Kidney (tissue), 14 donors: ENCODE measurements around the gene SLC7A1. TPM values are rescaled to one million over a fixed set of nuclear protein-coding genes. Genes with fewer than 3 reads are reported as not detected.

Source experiments
- DNase-seq, 5 donors: peaks; one replicate each; pipeline ENCODE4 v3.0.0-alpha.2; 2013 to 2020
- FAIRE-seq: peaks from 2 replicates; lab custom pipeline; 2012; peaks lifted over from hg19 to GRCh38; lab: Jason Lieb, UNC
- H3K27ac ChIP-seq, 2 donors: one replicate each; pipeline ENCODE4 v1.7.0; 2013; ENCODE audit warnings: low read depth in 2 of 2, low read length in 2 of 2, inconsistent platforms in 1 of 2
- H3K27me3 ChIP-seq: one replicate; pipeline ENCODE4 v1.7.1; 2013; ENCODE audit warnings: low read length, inconsistent platforms; ENCODE audit not compliant: control insufficient read depth, insufficient read depth
- H3K36me3 ChIP-seq, 3 donors: one replicate each; pipeline versions ENCODE4 v1.7.0 to v1.7.1; 2013; ENCODE audit warnings: low read length in 3 of 3, control low read depth in 1 of 3, inconsistent platforms in 1 of 3; ENCODE audit not compliant: insufficient read depth in 3 of 3, control insufficient read depth in 2 of 3
- H3K4me1 ChIP-seq, 3 donors: one replicate each; pipeline versions ENCODE4 v1.7.0 to v1.7.1; 2013; ENCODE audit warnings: low read length in 3 of 3, inconsistent platforms in 1 of 3, low read depth in 1 of 3; ENCODE audit not compliant: control insufficient read depth in 2 of 3, insufficient read depth in 2 of 3
- H3K4me3 ChIP-seq, 3 donors: one replicate each; pipeline versions ENCODE4 v1.7.0 to v1.8.1; 2013; ENCODE audit warnings: low read length in 3 of 3, control low read depth in 1 of 3, inconsistent platforms in 1 of 3
- H3K9ac ChIP-seq, 3 donors: one replicate each; pipeline versions ENCODE4 v1.7.0 to v1.7.1; 2013; ENCODE audit warnings: low read length in 3 of 3, control low read depth in 1 of 3, inconsistent platforms in 1 of 3
- H3K9me3 ChIP-seq, 3 donors: one replicate each; pipeline versions ENCODE4 v1.7.0 to v1.7.1; 2013; ENCODE audit warnings: low read length in 3 of 3, control low read depth in 1 of 3, inconsistent platforms in 1 of 3; ENCODE audit not compliant: control insufficient read depth in 2 of 3, insufficient read depth in 1 of 3
- intact Hi-C: fragments of 100-400 bp; cut with DNase I; formaldehyde crosslinking; loops from one replicate; pipeline ENCODE4 v1.11.1; 2022
- polyA plus RNA-seq: library from polyadenylated mRNA; stranded (reverse); fragments of 350-450 nt; fragmentation: Illumina TruSeq; extraction: RNeasy Lipid Tissue Mini Kit (QIAGEN cat#74804); gene quantifications from one replicate; pipeline ENCODE4 v1.2.3, GENCODE V29; 2014; ENCODE audit warnings: low read depth, low replicate concordance; ENCODE audit not compliant: insufficient read depth
- total RNA-seq: library from RNA; stranded (reverse); fragmentation: NEBNext Ultra II Directional; extraction: Animal tissue kit (Norgen Biotek cat#: 25700); gene quantifications from one replicate; pipeline ENCODE4 v1.2.1, GENCODE V29; 2021
- TF ChIP-seq, protein P1 (sequence below): IDR thresholded peaks from 3 replicates; pipeline ENCODE4 v1.5.1; 2012; ENCODE audit warnings: mild to moderate bottlenecking, moderate library complexity, borderline replicate concordance; ENCODE audit not compliant: insufficient read depth; ENCODE audit errors: extremely low read depth
- donor health status: control.
- donor health status: control.
- donor health status: control.
- donor health status: control.
- donor health status: control.
- donor health status: DM: yes; HTN: yes; CAD: no.
- donor health status: Normal renal cell carcinoma (clear cell type).

SLC7A1 gene
- total and polyA plus RNA-seq, 2 donors from 2014 or later: 2.8 to 64.5 TPM

GRCh38 chr13:29594710-29595379 is 643 bp downstream of the SLC7A1 start:
- FAIRE-seq (no peak), DNase-seq (peak; percentile 43 to 90 (median 61))
- Histone ChIP-seq H3K9ac (peak overlapping the region in 2 of 3 donors; percentile 11 to 68), H3K4me1 (no peaks in the 10 kb centered on the region), H3K27ac (peak overlapping the region; percentile 56 to 61), H3K27me3 (peaks cover 3% of the 10 kb centered on the region), H3K9me3 (no peaks in the 10 kb centered on the region), H3K4me3 (peak overlapping the region; percentile 33 to 68 (median 66)), H3K36me3 (no peaks in the 10 kb centered on the region)
- intact Hi-C loops: no loop called here
- TF ChIP-seq, protein P1, sequence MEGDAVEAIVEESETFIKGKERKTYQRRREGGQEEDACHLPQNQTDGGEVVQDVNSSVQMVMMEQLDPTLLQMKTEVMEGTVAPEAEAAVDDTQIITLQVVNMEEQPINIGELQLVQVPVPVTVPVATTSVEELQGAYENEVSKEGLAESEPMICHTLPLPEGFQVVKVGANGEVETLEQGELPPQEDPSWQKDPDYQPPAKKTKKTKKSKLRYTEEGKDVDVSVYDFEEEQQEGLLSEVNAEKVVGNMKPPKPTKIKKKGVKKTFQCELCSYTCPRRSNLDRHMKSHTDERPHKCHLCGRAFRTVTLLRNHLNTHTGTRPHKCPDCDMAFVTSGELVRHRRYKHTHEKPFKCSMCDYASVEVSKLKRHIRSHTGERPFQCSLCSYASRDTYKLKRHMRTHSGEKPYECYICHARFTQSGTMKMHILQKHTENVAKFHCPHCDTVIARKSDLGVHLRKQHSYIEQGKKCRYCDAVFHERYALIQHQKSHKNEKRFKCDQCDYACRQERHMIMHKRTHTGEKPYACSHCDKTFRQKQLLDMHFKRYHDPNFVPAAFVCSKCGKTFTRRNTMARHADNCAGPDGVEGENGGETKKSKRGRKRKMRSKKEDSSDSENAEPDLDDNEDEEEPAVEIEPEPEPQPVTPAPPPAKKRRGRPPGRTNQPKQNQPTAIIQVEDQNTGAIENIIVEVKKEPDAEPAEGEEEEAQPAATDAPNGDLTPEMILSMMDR: no peak

DNA sequence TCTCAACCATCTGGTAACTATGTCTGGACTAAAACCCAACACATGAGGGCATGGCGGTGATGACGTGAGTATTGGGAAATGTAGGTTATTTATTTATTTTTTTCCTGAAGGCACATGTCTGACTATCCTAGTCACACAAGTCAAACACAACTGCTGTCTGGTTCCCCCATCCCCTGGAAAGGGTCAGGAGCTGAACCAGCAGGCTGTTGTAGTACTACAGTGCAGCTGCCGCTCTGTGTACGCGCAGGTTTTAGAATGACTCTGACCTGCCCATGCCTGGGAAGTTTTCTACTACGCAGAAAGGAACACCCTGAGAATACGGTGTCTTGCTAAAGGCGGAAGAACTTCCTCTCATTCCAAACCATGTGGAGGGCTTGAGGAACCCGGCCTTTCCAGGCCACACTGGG is 1.2 kb downstream of the SLC7A1 start:
- FAIRE-seq: no peak
- Histone ChIP-seq H3K4me3 (peak overlapping the region; percentile 33 to 68 (median 66)), H3K9ac (peak overlapping the region in 2 of 3 donors; percentile 11 to 68), H3K27me3 (peaks cover 3% of the 10 kb centered on the region), H3K4me1 (peaks cover 0 to 4% (median 0%) of the 10 kb centered on the region in 3 donors), H3K36me3 (no peaks in the 10 kb centered on the region), H3K9me3 (no peaks in the 10 kb centered on the region), H3K27ac (peak overlapping the region; percentile 56 to 61)
- intact Hi-C loops: no loop called here
- DNase-seq: peak in 3 of 5 donors; percentile 46 to 71 (median 67)
- TF ChIP-seq, protein P1: no peak

GRCh38 chr13:29593605-29594297 is 1.7 kb downstream of the SLC7A1 start:
- no peaks in the 10 kb centered on the region for H3K9me3 ChIP-seq
- DNase-seq: no peak
- no peak for FAIRE-seq
- H3K27me3 ChIP-seq: peaks cover 3% of the 10 kb centered on the region
- TF ChIP-seq, protein P1: no peak
- peaks cover 0 to 8% (median 0%) of the 10 kb centered on the region in 3 donors for H3K4me1 ChIP-seq
- peak overlapping the region in 1 of 3 donors; percentile 68 for H3K9ac ChIP-seq
- H3K4me3 ChIP-seq: peak overlapping the region in 1 of 3 donors; percentile 68
- no peaks in the 10 kb centered on the region for H3K36me3 ChIP-seq
- intact Hi-C loops: no loop called here
- no peak overlapping the region for H3K27ac ChIP-seq
